CD14-positive monocyte (primary cell): ENCODE measurements around the gene DYNC1I1. TPM values are rescaled to one million over a fixed set of nuclear protein-coding genes. Genes with fewer than 3 reads are reported as not detected.

Source experiments
- DNase-seq, 3 donors: peaks; one replicate each; pipeline ENCODE4 v3.0.0-alpha.2; 2011 to 2022
- H2AFZ ChIP-seq: 2 replicates; pipeline ENCODE4 v1.6.0; 2012; ENCODE audit warnings: mild to moderate bottlenecking, low read depth, low read length, inconsistent platforms; ENCODE audit not compliant: insufficient read depth, poor library complexity, severe bottlenecking
- H3K27ac ChIP-seq, 2 donors: 1 replicate in 1 of 2; 2 replicates in 1 of 2; pipeline ENCODE4 v1.5.1; 2012 to 2013; ENCODE audit warnings: low read length in 2 of 2, control low read depth in 1 of 2, inconsistent platforms in 1 of 2, low read depth in 1 of 2, mild to moderate bottlenecking in 1 of 2
- H3K27me3 ChIP-seq, 2 donors: one replicate each; pipeline versions ENCODE4 v1.6.0 to v1.6.1; 2011 to 2013; ENCODE audit warnings: low read length in 2 of 2; ENCODE audit not compliant: control insufficient read depth in 2 of 2, insufficient read depth in 2 of 2
- H3K36me3 ChIP-seq, 2 donors: replicated peaks in 1 of 2; 1 replicate in 1 of 2; 2 replicates in 1 of 2; pipeline versions ENCODE4 v1.5.1 to v1.6.1; 2012 to 2013; ENCODE audit warnings: low read length in 2 of 2, control low read depth in 1 of 2, inconsistent platforms in 1 of 2, mild to moderate bottlenecking in 1 of 2; ENCODE audit not compliant: insufficient read depth in 2 of 2, control insufficient read depth in 1 of 2
- H3K4me1 ChIP-seq, 2 donors: 1 replicate in 1 of 2; 2 replicates in 1 of 2; pipeline versions ENCODE4 v1.5.1 to v1.6.1; 2012 to 2013; ENCODE audit warnings: low read length in 2 of 2, control low read depth in 1 of 2, inconsistent platforms in 1 of 2, mild to moderate bottlenecking in 1 of 2, moderate library complexity in 1 of 2; ENCODE audit not compliant: insufficient read depth in 2 of 2, control insufficient read depth in 1 of 2
- H3K4me2 ChIP-seq: replicated peaks from 2 replicates; pipeline ENCODE3; 2012; ENCODE audit warnings: low read length, moderate library complexity, mild to moderate bottlenecking; ENCODE audit not compliant: poor library complexity, severe bottlenecking; ENCODE audit errors: extremely low read depth
- H3K4me3 ChIP-seq, 3 experiments: fragments of 200-600 bp in 1 of 3; sonication (generic) in 1 of 3; replicated peaks in 1 of 3; 1 replicate in 2 of 3; 2 replicates in 1 of 3; pipeline ENCODE4 v1.5.1; 2011 to 2013; ENCODE audit warnings: low read length in 3 of 3, mild to moderate bottlenecking in 3 of 3, control low read depth in 2 of 3, low read depth in 2 of 3, inconsistent platforms in 1 of 3, moderate library complexity in 1 of 3
- H3K79me2 ChIP-seq: 2 replicates; pipeline ENCODE4 v1.6.0; 2012; ENCODE audit warnings: mild to moderate bottlenecking, control low read depth, inconsistent platforms, low read length, moderate library complexity; ENCODE audit not compliant: insufficient read depth
- H3K9ac ChIP-seq: 2 replicates; pipeline ENCODE4 v1.6.0; 2017; ENCODE audit warnings: low read length, mild to moderate bottlenecking; ENCODE audit not compliant: insufficient read depth, poor library complexity, severe bottlenecking
- H3K9me3 ChIP-seq, 2 donors: replicated peaks in 1 of 2; 1 replicate in 1 of 2; 2 replicates in 1 of 2; pipeline versions ENCODE4 v1.5.1 to v1.6.1; 2012 to 2013; ENCODE audit warnings: low read length in 2 of 2, control low read depth in 1 of 2; ENCODE audit not compliant: control insufficient read depth in 1 of 2, insufficient read depth in 1 of 2
- H4K20me1 ChIP-seq: 2 replicates; pipeline ENCODE4 v1.6.0; 2012; ENCODE audit warnings: mild to moderate bottlenecking, low read length, control low read depth, moderate library complexity; ENCODE audit not compliant: insufficient read depth
- H3K27ac Mint-ChIP-seq, 7 donors: one replicate each; pipeline ENCODE4 v1.8.0; 2020; ENCODE audit warnings: mild to moderate bottlenecking in 7 of 7, mixed read lengths in 7 of 7, moderate library complexity in 6 of 7, inconsistent platforms in 2 of 7
- H3K27me3 Mint-ChIP-seq, 3 donors: one replicate each; pipeline ENCODE4 v1.8.0; 2021 to 2022; ENCODE audit warnings: low read depth in 3 of 3, mild to moderate bottlenecking in 3 of 3, mixed read lengths in 3 of 3, moderate library complexity in 3 of 3, inconsistent platforms in 1 of 3
- H3K36me3 Mint-ChIP-seq, 2 donors: one replicate each; pipeline ENCODE4 v1.8.0; 2020; ENCODE audit warnings: mixed read lengths in 2 of 2, inconsistent platforms in 1 of 2, mild to moderate bottlenecking in 1 of 2
- H3K4me1 Mint-ChIP-seq: one replicate; pipeline ENCODE4 v1.8.0; 2020; ENCODE audit warnings: mild to moderate bottlenecking, mixed read lengths
- H3K4me3 Mint-ChIP-seq, 2 donors: one replicate each; pipeline ENCODE4 v1.8.0; 2020; ENCODE audit warnings: mild to moderate bottlenecking in 2 of 2, mixed read lengths in 2 of 2, moderate library complexity in 1 of 2
- H3K9me3 Mint-ChIP-seq, 7 donors: one replicate each; pipeline ENCODE4 v1.8.0; 2020 to 2022; ENCODE audit warnings: mixed read lengths in 7 of 7, mild to moderate bottlenecking in 6 of 7, moderate library complexity in 6 of 7, inconsistent platforms in 2 of 7
- WGBS: methylation state at CpG from one replicate; pipeline ENCODE4 v1.1.5; 2013; ENCODE audit warnings: missing lambda C conversion rate; ENCODE audit not compliant: insufficient coverage; 5-methylcytosine and 5-hydroxymethylcytosine counted together
- intact Hi-C, 2 donors: fragments of 100-400 bp; cut with micrococcal nuclease; formaldehyde crosslinking; loops; one replicate each; pipeline versions ENCODE4 v1.15.0 to v1.15.1; 2023
- polyA plus RNA-seq, 3 donors: library from polyadenylated mRNA; depleted of rRNA in 1 of 3; unstranded in 2 of 3; stranded (reverse) in 1 of 3; fragments of 300-500 nt in 2 of 3; fragments of >200 nt in 1 of 3; fragmentation: Illumina TruSeq in 2 of 3; gene quantifications; 1 replicate in 2 of 3; 2 replicates in 1 of 3; pipeline ENCODE4 v1.2.3, GENCODE V29; 2012 to 2021
- TF ChIP-seq, protein P1 (sequence below): fragments of 200-600 bp; IDR thresholded peaks from one replicate; pipeline ENCODE4 v1.8.0; 2022; ENCODE audit warnings: antibody characterized with exemption, mild to moderate bottlenecking

The DYNC1I1 gene
- polyA plus RNA-seq, 3 donors, result not detected

- no peaks in the 10 kb centered on the region for H3K4me1 Mint-ChIP-seq
- H3K4me3 ChIP-seq, result no peak overlapping the region
- no peaks in the 10 kb centered on the region for H3K9me3 Mint-ChIP-seq
- H3K4me3 Mint-ChIP-seq, result no peak overlapping the region
- H3K36me3 ChIP-seq, result no peaks in the 10 kb centered on the region
- H3K4me1 ChIP-seq, result no peaks in the 10 kb centered on the region
- no peaks in the 10 kb centered on the region for H3K36me3 Mint-ChIP-seq
- H3K9ac ChIP-seq, result no peak overlapping the region
- DNase-seq, result no peak
- H3K27ac ChIP-seq, result no peak overlapping the region
- H3K9me3 ChIP-seq, result no peaks in the 10 kb centered on the region
- TF ChIP-seq, protein P1, sequence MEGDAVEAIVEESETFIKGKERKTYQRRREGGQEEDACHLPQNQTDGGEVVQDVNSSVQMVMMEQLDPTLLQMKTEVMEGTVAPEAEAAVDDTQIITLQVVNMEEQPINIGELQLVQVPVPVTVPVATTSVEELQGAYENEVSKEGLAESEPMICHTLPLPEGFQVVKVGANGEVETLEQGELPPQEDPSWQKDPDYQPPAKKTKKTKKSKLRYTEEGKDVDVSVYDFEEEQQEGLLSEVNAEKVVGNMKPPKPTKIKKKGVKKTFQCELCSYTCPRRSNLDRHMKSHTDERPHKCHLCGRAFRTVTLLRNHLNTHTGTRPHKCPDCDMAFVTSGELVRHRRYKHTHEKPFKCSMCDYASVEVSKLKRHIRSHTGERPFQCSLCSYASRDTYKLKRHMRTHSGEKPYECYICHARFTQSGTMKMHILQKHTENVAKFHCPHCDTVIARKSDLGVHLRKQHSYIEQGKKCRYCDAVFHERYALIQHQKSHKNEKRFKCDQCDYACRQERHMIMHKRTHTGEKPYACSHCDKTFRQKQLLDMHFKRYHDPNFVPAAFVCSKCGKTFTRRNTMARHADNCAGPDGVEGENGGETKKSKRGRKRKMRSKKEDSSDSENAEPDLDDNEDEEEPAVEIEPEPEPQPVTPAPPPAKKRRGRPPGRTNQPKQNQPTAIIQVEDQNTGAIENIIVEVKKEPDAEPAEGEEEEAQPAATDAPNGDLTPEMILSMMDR, result no peak
- intact Hi-C loops, result no loop called here
- H4K20me1 ChIP-seq, result no peaks in the 10 kb centered on the region
- H2AFZ ChIP-seq, result no peak overlapping the region
- no peak overlapping the region for H3K4me2 ChIP-seq
- H3K79me2 ChIP-seq, result no peaks in the 10 kb centered on the region
- no peaks in the 10 kb centered on the region for H3K27me3 ChIP-seq
- H3K27me3 Mint-ChIP-seq, result peaks cover 0 to 4% (median 4%) of the 10 kb centered on the region in 3 donors
- no peak overlapping the region for H3K27ac Mint-ChIP-seq
These were observed 153.6 kb downstream of the DYNC1I1 start for GRCh38 chr7:95925971-95926370.

DNA sequence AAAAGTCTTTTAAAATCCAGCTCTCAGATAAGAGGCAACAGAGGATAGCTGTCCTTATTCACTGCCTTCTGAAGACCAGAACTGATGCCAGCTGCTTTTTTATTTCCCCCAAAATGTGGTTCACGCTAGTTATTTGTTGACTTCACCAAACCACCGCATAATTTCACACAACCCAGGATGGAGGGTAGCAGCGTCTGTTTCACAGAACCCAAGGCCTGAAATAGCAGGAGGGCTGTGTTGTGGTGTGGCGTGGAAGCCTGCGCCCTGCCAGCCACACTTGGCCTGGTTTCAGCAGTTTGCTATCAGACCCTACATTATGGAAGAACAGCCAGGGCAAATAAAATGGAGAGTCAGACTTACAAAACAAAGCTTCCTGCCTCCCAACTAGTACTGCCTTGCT, 155.4 kb downstream of the DYNC1I1 start:
- DNase-seq, result no peak
- H3K9me3 ChIP-seq, result no peaks in the 10 kb centered on the region
- TF ChIP-seq, protein P1, result no peak
- no peaks in the 10 kb centered on the region for H4K20me1 ChIP-seq
- no peak overlapping the region for H3K27ac ChIP-seq
- H3K9ac ChIP-seq, result no peak overlapping the region
- H3K27me3 ChIP-seq, result no peaks in the 10 kb centered on the region
- Mint-ChIP-seq H3K36me3 (no peaks in the 10 kb centered on the region), H3K9me3 (no peaks in the 10 kb centered on the region), H3K4me1 (no peaks in the 10 kb centered on the region), H3K27ac (no peak overlapping the region), H3K4me3 (no peak overlapping the region), H3K27me3 (peaks cover 0 to 3% (median 1%) of the 10 kb centered on the region in 3 donors)
- no peak overlapping the region for H3K4me3 ChIP-seq
- H3K79me2 ChIP-seq, result no peaks in the 10 kb centered on the region
- no CpG with 5 or more reads among the region's 5 CpGs for WGBS
- H3K36me3 ChIP-seq, result no peaks in the 10 kb centered on the region
- H3K4me1 ChIP-seq, result no peaks in the 10 kb centered on the region
- intact Hi-C loops, result no loop called here
- no peak overlapping the region for H3K4me2 ChIP-seq
- H2AFZ ChIP-seq, result no peak overlapping the region
